Measurements from ENCODE around the gene LILRA6.
"Not testable (repeated sequence)": the region's sequence is repeated elsewhere in the genome, so short reads cannot be mapped to it uniquely, and the experiment has no call there.

The LILRA6 gene

GRCh38 chr19:54247106-54247930 lies 4.7 kb upstream of the LILRA6 start:
- no peak for TF ChIP-seq CTCF (IDR thresholded peaks at IDR 0.05)

GRCh38 chr19:54245936-54246335 lies 3.3 kb upstream of the LILRA6 start:
- TF ChIP-seq CTCF (IDR thresholded peaks at IDR 0.05) = no peak

- TF ChIP-seq CTCF (IDR thresholded peaks at IDR 0.05) = no peak
Observed at GRCh38 chr19:54233941-54234340, 8.6 kb downstream of the LILRA6 start.

GRCh38 chr19:54231077-54231931 lies 11.3 kb downstream of the LILRA6 start:
- peak; percentile 99 for TF ChIP-seq CTCF (IDR thresholded peaks at IDR 0.05)

DNA sequence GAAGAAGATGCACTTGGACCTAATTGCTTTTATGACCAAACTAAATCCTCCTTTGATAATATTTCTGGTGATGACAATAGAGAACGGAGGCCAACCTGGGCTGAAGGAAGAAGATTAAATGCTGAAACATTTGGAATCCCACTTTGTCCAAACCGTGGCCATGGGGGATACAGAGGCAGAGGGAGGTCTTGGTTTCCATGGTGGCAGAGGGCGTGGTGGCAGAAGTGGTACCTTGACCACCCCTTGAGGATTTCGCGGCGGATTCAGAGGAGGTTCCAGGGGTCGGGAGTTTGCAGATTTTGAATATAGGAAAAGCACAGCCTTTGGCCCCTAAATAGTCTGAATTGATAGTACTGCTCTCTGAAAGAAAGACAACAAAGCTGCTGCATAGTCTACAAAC lies 12.6 kb downstream of the LILRA6 start:
- TF ChIP-seq CTCF (IDR thresholded peaks at IDR 0.05) = no peak

DNA sequence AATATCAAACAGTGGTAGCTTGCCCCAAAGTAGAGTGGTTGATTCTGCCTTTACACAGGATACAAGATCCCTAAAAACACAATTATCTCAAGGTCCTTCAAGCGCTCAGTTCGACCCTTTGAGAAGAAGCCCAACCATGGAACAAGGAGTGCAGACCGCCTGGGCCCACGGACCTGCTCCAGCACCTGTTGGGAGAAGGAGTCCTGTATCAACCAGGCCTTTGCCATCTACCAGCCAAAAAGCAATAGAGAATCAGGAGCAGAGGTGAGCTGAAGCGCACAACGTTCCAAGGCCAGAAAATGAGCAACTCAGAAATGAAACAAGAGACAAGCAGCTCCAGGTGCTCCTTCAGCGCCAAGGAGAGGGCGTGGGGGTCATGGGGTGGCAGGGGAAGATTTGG lies 13.4 kb downstream of the LILRA6 start:
- TF ChIP-seq CTCF (IDR thresholded peaks at IDR 0.05) = no peak

DNA sequence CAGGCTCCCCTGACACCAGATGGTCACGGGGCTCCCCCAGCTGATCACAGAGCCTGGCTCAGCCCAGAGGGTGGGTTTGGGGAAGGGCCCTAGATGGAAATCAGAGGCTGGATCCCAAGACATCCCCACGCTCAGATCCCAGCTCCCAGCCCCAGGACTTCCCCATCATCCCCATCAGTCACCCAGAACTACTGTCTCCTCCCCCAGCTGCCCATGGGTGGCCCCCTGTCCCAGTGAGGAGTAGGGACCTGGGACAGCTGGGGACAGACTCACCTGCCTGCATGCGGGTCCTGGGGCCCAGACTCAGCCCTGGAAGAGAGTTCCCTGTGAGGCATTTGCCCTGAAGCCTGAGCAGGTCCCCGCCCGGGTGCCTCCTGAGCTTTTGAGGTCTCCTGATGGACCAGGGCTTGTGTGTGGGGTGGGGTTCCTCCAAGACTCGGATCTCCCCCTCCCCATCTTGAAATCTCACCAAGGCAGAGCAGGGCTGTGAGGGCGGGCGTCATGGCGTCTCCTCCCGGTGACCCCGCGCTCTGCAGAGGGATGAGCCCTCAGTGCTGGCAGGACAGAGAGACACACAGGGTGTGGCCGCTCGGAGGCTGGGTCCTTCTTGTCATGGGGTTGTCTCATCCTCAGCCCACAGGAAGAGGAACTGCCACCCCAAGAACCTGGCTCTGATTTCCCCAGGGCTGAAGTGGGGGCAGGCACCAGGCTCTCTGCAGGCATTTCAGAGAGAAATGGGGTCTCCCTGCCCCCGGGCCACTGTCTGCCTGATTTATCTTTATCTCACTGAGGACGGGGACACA lies 19.9 kb downstream of the LILRA6 start, which contains the start of gene LILRB3:
TSS of gene LILRB3 (minus strand) at position 534 of the 803 bp plus-strand sequence. CDS start at position 503, 31 bp downstream.
- not testable (repeated sequence) for TF ChIP-seq CTCF (IDR thresholded peaks at IDR 0.05)
